ENCODE results near the gene SUCLG2.

Gene SUCLG2

GRCh38 chr3:67381667-67382272 lies 272.6 kb downstream of the SUCLG2 start:
- H3K27ac ChIP-seq: no peak overlapping the region
- no peaks in the 10 kb centered on the region for H3K4me1 ChIP-seq (ENCODE audit: control insufficient read depth in 1 of 2, insufficient read depth in 1 of 2, low read depth in 1 of 2, low read length in 1 of 2)
- no peaks in the 10 kb centered on the region for H3K36me3 ChIP-seq
- H3K9me3 ChIP-seq: no peaks in the 10 kb centered on the region
- H3K27me3 ChIP-seq: no peaks in the 10 kb centered on the region
- H3K4me3 ChIP-seq (ENCODE audit: low read depth in 1 of 2, low read length in 1 of 2): no peak overlapping the region
- TF ChIP-seq CTCF (IDR thresholded peaks at IDR 0.05): peak; percentile 11

GRCh38 chr3:67380118-67380517 lies 274.3 kb downstream of the SUCLG2 start:
- TF ChIP-seq CTCF (IDR thresholded peaks at IDR 0.05): no peak
- H3K27me3 ChIP-seq: no peaks in the 10 kb centered on the region
- H3K4me3 ChIP-seq (ENCODE audit: low read depth in 1 of 2, low read length in 1 of 2): no peak overlapping the region
- H3K4me1 ChIP-seq (ENCODE audit: control insufficient read depth in 1 of 2, insufficient read depth in 1 of 2, low read depth in 1 of 2, low read length in 1 of 2): no peaks in the 10 kb centered on the region
- no peak overlapping the region for H3K27ac ChIP-seq
- no peaks in the 10 kb centered on the region for H3K36me3 ChIP-seq
- no peaks in the 10 kb centered on the region for H3K9me3 ChIP-seq

GRCh38 chr3:67377299-67377698 lies 277.1 kb downstream of the SUCLG2 start:
- Histone ChIP-seq H3K36me3 (no peaks in the 10 kb centered on the region), H3K4me3 (ENCODE audit: low read depth in 1 of 2, low read length in 1 of 2) (no peak overlapping the region), H3K9me3 (no peaks in the 10 kb centered on the region), H3K27me3 (no peaks in the 10 kb centered on the region), H3K4me1 (ENCODE audit: control insufficient read depth in 1 of 2, insufficient read depth in 1 of 2, low read depth in 1 of 2, low read length in 1 of 2) (no peaks in the 10 kb centered on the region), H3K27ac (no peak overlapping the region)
- TF ChIP-seq CTCF (IDR thresholded peaks at IDR 0.05): no peak

- no peak for TF ChIP-seq CTCF (IDR thresholded peaks at IDR 0.05)
- H3K9me3 ChIP-seq: no peaks in the 10 kb centered on the region
- no peaks in the 10 kb centered on the region for H3K27me3 ChIP-seq
- no peak overlapping the region for H3K27ac ChIP-seq
- H3K4me1 ChIP-seq (ENCODE audit: control insufficient read depth in 1 of 2, insufficient read depth in 1 of 2, low read depth in 1 of 2, low read length in 1 of 2): no peaks in the 10 kb centered on the region
- no peaks in the 10 kb centered on the region for H3K36me3 ChIP-seq
- no peak overlapping the region for H3K4me3 ChIP-seq (ENCODE audit: low read depth in 1 of 2, low read length in 1 of 2)
Observed at GRCh38 chr3:67376416-67376815, 278.0 kb downstream of the SUCLG2 start.

- TF ChIP-seq CTCF (IDR thresholded peaks at IDR 0.05): no peak
- no peaks in the 10 kb centered on the region for H3K4me1 ChIP-seq (ENCODE audit: control insufficient read depth in 1 of 2, insufficient read depth in 1 of 2, low read depth in 1 of 2, low read length in 1 of 2)
Observed at GRCh38 chr3:67375976-67376375, 278.4 kb downstream of the SUCLG2 start.

GRCh38 chr3:67362686-67363085 lies 291.7 kb downstream of the SUCLG2 start:
- no peaks in the 10 kb centered on the region for H3K36me3 ChIP-seq

More at GRCh38 chr3:67375976-67376375, 278.4 kb downstream of the SUCLG2 start:
- no peaks in the 10 kb centered on the region for H3K27me3 ChIP-seq
- H3K36me3 ChIP-seq: no peaks in the 10 kb centered on the region
- H3K27ac ChIP-seq: no peak overlapping the region
- no peaks in the 10 kb centered on the region for H3K9me3 ChIP-seq
- no peak overlapping the region for H3K4me3 ChIP-seq (ENCODE audit: low read depth in 1 of 2, low read length in 1 of 2)

More at GRCh38 chr3:67362686-67363085, 291.7 kb downstream of the SUCLG2 start:
- no peak for TF ChIP-seq CTCF (IDR thresholded peaks at IDR 0.05)
- no peaks in the 10 kb centered on the region for H3K4me1 ChIP-seq (ENCODE audit: control insufficient read depth in 1 of 2, insufficient read depth in 1 of 2, low read depth in 1 of 2, low read length in 1 of 2)
- H3K27me3 ChIP-seq: no peaks in the 10 kb centered on the region
- H3K9me3 ChIP-seq: no peaks in the 10 kb centered on the region
- H3K4me3 ChIP-seq (ENCODE audit: low read depth in 1 of 2, low read length in 1 of 2): no peak overlapping the region
- no peak overlapping the region for H3K27ac ChIP-seq

All from neutrophil (primary cell).